Effector CD4-positive, alpha-beta T cell (primary cell): ENCODE measurements around the gene FABP1.

Source experiments
- DNase-seq: peaks from one replicate; pipeline ENCODE4 v3.0.0-alpha.2; 2020

Gene FABP1

DNA sequence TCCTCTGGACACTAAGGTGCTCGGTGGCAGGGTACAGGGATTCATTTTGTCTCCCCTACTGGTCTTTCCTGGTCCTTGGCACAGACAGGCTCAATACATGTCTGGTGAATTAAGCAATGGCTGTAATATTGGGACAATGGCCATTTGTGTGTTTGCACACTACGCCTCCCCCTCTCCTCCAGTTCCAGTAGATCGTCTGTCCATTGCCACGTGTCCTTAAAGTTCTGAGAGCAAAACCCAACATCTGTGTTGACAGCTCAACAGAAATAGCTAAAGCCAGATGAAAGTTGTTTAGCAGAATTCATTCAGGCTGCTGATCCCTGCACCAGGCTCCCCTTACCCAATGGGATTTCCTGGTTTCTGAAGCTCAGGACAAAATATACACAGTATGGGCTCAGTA lies 9.0 kb upstream of the FABP1 start:
- no peak for DNase-seq

DNA sequence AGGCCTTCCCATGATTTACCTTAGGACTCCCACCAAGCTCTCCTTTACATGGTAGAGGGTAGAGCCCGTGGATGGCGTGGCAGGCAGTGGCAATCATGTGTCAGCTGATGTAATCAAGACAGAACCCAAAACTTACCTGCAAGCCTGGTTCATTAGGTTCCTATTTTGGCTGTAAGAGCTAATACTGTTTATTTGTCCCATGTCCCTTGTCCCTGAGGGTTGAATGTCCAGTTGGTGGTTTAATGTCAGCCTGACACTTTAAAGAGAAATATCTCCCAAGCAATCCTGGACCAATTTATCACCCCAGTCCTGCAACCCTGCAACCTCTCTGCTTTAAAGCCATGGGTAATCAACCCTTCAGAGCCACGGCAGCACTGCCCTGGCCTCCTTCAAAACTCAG lies 6.0 kb upstream of the FABP1 start:
- no peak for DNase-seq

GRCh38 chr2:88131999-88132368 lies 4.1 kb upstream of the FABP1 start:
- no peak for DNase-seq

GRCh38 chr2:88131201-88131998 lies 3.5 kb upstream of the FABP1 start:
- DNase-seq, result no peak

- DNase-seq, result no peak
These were observed 1.6 kb upstream of the FABP1 start for GRCh38 chr2:88129313-88129959.

DNA sequence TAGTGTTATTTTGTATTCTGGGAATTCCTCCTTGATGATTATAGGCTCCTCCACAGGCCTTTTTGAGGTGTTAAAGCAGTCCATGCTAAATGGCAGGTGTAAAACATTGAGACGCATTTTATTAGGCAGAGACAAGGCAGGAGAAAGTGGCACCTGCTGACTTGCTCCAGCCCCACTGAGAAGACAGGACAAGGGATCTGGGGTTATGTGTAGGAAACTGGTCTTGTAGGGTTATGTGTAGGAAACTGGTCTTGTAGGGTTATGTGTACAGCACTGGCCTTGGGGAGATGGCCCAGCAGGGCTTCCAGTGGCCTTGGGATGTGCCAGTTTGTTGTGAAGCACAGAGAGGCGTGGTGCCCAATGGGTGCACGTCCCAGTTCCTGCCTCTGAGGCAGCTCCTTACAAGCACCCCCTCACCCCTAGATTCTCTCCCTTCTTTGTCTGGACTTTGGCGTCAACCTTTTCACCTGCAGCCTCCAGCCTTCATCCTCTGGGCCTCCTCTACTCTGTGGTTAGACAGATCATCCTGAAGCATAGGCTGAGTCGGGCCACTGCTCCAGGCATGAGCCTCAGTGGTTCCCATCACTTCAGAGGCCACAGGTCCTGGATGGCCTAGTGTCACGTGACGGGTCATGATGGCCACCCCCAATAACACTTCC lies 921 bp upstream of the FABP1 start:
- no peak for DNase-seq

DNA sequence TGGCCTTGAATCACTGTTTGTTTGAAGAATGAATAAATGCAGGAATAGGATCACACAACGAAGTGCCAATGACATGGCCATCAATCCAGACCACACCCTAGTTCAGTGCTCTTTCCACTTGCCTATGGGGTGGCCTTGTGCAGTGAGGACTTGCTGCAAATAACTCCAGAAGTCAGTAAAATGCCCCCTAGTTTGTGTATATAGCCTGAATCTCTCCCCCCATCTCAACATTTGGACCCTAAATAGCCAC lies 299 bp downstream of the FABP1 start:
- no peak for DNase-seq

DNA sequence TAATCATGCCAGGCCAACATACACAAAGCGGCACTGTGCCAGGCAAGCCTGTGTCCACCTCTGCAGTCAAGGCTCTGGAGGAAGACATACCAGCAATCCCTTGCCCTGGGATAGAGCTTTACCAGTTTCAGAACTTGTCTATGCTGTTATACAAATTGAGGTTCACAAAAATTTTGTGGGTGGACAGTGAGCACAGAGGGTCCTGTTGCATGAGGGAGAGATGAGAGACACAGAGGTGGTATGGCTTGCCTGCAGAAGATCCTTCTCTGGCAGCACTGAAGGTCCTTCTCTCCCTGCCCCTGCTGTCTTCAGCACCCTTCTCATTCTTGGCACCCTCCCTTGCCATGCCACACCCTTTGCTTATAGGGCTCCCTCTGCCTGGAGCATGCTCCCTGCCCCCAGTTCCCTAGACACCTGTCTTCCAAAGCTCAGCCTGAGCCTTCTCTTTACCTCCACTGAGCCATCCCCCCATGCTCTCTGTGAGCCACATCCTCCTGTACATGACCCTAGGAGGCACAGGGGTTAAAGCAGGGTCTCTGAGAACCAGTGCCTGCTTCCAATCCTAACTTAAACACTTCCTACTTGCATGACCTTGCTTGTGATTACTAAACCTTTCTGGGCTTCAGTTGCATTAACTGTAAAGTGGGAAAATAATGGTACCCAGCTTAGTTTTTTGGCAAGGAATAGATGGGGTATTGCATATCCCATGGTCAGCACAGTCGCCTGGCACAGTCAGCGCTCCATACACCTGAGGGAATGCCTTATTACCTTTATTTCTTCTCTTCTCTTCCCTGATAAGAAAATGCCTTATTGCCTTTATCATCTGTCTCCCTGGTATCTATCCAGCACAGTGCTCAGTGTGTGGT lies 857 bp downstream of the FABP1 start:
- DNase-seq, result no peak

- DNase-seq, result no peak
These were observed 1.7 kb downstream of the FABP1 start for GRCh38 chr2:88125924-88126771.

DNA sequence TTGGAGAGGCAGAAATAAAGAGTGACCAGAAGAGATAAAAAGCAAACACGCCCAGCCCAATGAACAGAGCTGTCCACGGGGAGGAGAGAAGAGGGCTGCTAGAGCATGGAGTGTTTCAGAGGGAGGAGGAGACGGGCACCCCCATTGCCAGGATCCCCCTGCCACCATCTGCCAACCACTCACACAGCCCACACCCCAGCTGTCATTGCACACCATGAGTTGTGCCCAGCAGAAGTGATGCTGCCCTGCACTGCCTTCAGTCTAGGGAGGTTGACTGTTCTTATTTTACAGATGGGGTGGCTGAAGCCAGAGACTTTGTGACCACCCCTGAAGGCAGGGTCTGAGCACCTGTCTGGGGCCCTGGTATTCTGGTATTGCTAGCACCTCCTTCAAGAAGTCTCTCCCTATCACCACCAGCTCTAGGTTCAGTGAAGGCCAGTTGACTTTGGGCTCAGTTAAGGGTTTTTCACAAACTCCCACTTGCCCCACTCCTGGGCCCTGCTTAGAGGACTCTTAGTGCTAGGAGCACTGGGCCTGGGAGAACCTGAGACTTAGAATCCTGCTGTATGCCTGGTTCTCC lies 2.4 kb downstream of the FABP1 start:
- no peak for DNase-seq

- no peak for DNase-seq
These were observed 3.6 kb downstream of the FABP1 start for GRCh38 chr2:88123975-88124917.

GRCh38 chr2:88123164-88123974 lies 4.5 kb downstream of the FABP1 start:
- no peak for DNase-seq

DNA sequence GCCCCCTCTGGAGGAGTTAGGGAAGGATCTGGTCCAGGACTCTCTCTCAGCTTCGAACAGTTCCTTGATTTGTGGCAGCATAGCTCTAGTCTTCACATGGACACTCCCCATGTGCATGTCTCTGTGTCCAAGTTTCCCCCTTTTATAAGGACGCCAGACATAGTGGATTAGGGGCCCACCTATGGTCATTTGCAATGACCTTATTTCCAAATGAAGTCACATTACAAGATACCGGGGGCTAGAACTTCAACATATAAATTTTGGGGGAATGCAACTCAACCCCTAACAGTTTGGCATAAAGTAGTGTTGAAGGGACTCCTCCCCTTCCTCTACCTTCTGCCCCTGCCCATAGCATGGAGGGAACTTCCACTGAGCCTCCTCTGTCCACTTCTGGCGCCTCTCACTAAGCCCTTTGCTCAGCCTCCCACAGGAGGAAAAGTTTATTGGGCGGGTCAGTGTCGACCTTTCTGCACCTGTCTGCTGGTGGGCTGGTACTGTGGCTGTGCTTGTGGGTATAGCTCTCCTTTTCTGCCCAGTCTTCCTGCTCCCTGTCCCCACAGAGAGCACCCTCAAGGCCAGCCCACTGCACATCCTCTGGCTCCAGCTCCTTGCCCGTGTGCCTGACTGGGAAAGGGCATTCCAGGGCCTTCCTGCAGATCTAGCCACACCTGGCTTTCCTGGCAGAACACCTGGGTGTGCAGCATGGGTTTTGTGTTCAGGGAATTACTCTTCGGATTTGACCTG lies 5.5 kb downstream of the FABP1 start:
- no peak for DNase-seq

DNA sequence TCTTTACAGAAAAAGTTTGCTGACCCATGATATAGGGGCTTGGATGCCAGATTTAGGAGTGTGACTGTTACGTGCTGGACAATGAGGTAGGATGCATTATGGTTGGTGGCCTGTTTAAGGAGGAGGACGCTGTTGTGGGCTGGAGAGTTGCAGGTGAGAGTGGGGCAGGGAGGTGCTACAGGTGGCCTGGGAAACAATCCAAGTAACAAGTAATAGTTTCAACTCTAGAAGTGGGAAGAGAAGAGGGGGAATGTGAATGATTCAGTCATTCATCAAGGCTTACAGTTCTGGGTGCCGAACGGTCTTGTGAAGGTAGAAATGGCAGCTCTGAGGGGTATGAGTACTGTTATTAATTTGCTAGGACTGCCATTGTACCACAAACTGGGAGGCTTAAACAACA lies 6.2 kb downstream of the FABP1 start:
- no peak for DNase-seq

GRCh38 chr2:88117973-88118372 lies 9.9 kb downstream of the FABP1 start:
- DNase-seq, result no peak

DNA sequence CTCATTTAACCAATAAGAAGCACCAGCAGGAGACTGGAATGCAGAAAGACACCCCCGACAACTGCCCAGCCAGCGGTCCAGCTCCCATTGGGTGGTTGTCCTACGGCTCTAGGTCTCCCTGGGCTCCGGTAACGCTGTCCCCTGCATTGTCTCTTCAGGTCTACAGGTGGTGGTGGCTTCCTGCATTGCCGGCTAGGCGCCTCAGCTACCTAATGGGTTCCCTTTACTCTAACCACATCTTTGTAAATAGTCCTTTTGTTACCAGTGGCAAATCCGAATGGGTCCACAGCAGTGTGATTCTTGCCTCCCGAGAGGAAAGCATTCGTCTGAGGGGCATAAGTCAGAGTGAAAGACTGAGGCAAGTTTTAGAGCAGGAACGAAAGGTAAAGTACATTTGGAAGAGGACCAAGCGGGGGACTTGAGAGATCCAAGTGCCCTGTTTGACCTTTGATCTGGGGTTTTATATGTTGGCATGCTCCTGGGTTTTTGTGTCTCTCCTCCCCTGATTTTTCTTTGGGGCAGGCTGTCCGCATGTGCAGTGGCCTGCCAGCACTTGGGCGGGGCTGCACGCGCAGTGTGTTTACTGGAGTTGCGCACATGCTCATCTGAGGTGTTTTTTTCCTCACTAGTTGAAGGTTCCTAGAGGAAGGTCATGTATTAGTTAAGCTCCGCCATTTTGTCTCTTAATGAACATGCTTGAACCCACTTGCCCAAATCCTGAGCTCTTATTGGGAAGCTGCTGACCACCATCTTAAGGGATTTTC lies 11.0 kb downstream of the FABP1 start:
- DNase-seq, result no peak

DNA sequence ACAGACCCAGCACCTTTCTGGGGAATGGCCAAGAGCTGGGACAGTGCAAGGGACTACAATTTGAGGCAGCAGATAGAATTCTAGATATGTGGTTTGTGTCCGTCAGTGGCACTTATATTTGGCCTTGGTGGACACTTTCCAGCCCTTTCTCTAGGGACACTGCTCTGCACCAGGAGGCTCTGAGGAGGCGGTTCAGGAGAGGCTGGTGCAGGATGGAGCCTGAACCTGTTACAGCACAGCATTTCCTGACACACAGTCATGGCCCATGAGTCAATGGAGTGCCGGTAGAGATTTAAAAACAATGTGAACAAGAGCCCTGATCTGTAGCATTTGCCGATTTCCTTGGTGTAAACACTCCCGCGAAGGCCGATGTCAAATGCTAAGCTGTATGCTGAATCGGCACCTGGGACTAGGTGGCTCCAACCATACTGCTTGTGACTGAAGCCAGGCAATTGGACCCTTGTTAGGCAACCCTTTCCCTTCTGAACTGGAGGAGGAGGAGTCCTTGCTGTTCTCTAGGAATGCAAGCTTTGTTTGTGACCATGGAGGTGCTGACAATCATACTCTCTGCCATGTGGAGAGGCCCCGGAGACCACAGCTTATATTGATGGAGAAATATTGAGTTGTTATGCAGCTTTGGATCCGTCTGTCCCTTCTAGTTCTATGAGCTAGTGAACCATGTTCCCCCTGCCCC lies 11.9 kb downstream of the FABP1 start:
- no peak for DNase-seq

GRCh38 chr2:88114889-88115288 lies 13.0 kb downstream of the FABP1 start:
- no peak for DNase-seq
